PC-3 (cell line): Measurements from ENCODE around the gene MAST4. TPM values are rescaled to one million over a fixed set of nuclear protein-coding genes. Genes with fewer than 3 reads are reported as not detected.

ENCODE experiments used
- ATAC-seq: fragments of 200-7000 bp; cut with Tn5 transposase; 2 replicates; pipeline ENCODE4 v1.9.1; 2020; ENCODE audit warnings: mild to moderate bottlenecking, moderate library complexity
- BruUV-seq: library from RNA; stranded (reverse); fragments of 400-500 nt; replicated peaks from 2 replicates; lab custom pipeline; 2021; lab: Mats Ljungman, UMichigan
- CTCF ChIA-PET: fragments of 300-600 bp; sonication (Branson Sonifier 250); formaldehyde crosslinking; loops from one replicate; lab custom pipeline; 2022; ENCODE audit warnings: antibody characterized with exemption; lab: Charles Lee
- POLR2A ChIA-PET: fragments of 300-600 bp; sonication (Branson Sonifier 250); formaldehyde crosslinking; loops from one replicate; lab custom pipeline; 2022; ENCODE audit warnings: antibody characterized with exemption; ENCODE audit not compliant: unreplicated experiment; lab: Charles Lee
- DNase-seq: peaks from one replicate; pipeline ENCODE4 v3.0.0-alpha.2; 2015
- H2AFZ ChIP-seq: fragments of 300-600 bp; sonication (generic); 2 replicates; pipeline ENCODE4 v1.6.0; 2016; ENCODE audit warnings: antibody characterized with exemption, low read length
- H3F3A ChIP-seq: fragments of 300-600 bp; sonication (generic); one replicate; pipeline ENCODE4 v1.6.0; 2017; ENCODE audit warnings: antibody characterized with exemption, low read length, control low read depth, mild to moderate bottlenecking; ENCODE audit not compliant: unreplicated experiment
- H3K27ac ChIP-seq: fragments of 300-600 bp; sonication (generic); 2 replicates; pipeline ENCODE4 v1.5.1; 2016; ENCODE audit warnings: mild to moderate bottlenecking, low read length
- H3K27me3 ChIP-seq: fragments of 300-600 bp; sonication (generic); 2 replicates; pipeline ENCODE4 v1.6.1; 2016; ENCODE audit warnings: low read length, mixed read lengths
- H3K36me3 ChIP-seq: fragments of 300-600 bp; sonication (generic); 2 replicates; pipeline ENCODE4 v1.6.1; 2016; ENCODE audit warnings: low read depth, mixed run types, low read length, mixed read lengths
- H3K4me1 ChIP-seq: fragments of 300-600 bp; sonication (generic); 2 replicates; pipeline ENCODE4 v1.5.1; 2016; ENCODE audit warnings: low read length; ENCODE audit not compliant: insufficient read depth
- H3K4me2 ChIP-seq: fragments of 300-600 bp; sonication (generic); 2 replicates; pipeline ENCODE4 v1.6.0; 2016; ENCODE audit warnings: low read length
- H3K4me3 ChIP-seq: fragments of 300-600 bp; sonication (generic); 2 replicates; pipeline ENCODE4 v1.5.1; 2016; ENCODE audit warnings: mild to moderate bottlenecking, low read length, mixed read lengths
- H3K79me2 ChIP-seq: fragments of 300-600 bp; sonication (generic); 2 replicates; pipeline ENCODE4 v1.6.1; 2017; ENCODE audit warnings: low read length, mixed read lengths
- H3K9ac ChIP-seq: fragments of 300-600 bp; sonication (generic); 2 replicates; pipeline ENCODE4 v1.6.0; 2016; ENCODE audit warnings: mild to moderate bottlenecking, low read length
- H3K9me2 ChIP-seq: fragments of 300-600 bp; sonication (generic); replicated peaks from 2 replicates; pipeline ENCODE4 v1.6.1; 2016; ENCODE audit warnings: mixed run types, low read length, mixed read lengths
- H3K9me3 ChIP-seq: fragments of 300-600 bp; sonication (generic); 2 replicates; pipeline ENCODE4 v1.6.1; 2016; ENCODE audit warnings: low read length, mixed read lengths
- H4K20me1 ChIP-seq: fragments of 300-600 bp; sonication (generic); 2 replicates; pipeline ENCODE4 v1.6.1; 2016; ENCODE audit warnings: low read length, mixed read lengths
- CTCF ChIP-seq: fragments of 300-600 bp; sonication (generic); conservative IDR thresholded peaks from 2 replicates; pipeline ENCODE4 v1.5.1; 2017; ENCODE audit warnings: antibody characterized with exemption, low read depth, mild to moderate bottlenecking, low read length
- EZH2 ChIP-seq: fragments of 300-600 bp; sonication (generic); IDR thresholded peaks from one replicate; pipeline ENCODE4 v1.6.1; 2017; ENCODE audit warnings: antibody characterized with exemption, mild to moderate bottlenecking, low read length; ENCODE audit not compliant: unreplicated experiment
- EZH2phosphoT487 ChIP-seq: fragments of 300-600 bp; sonication (generic); IDR thresholded peaks from 2 replicates; pipeline ENCODE4 v1.6.1; 2018; ENCODE audit warnings: mild to moderate bottlenecking, antibody characterized with exemption, low read length, borderline replicate concordance
- intact Hi-C: fragments of 100-400 bp; cut with micrococcal nuclease; formaldehyde crosslinking; loops from 2 replicates; pipeline ENCODE4 v1.9.0; 2023
- total RNA-seq: library from RNA; depleted of rRNA; stranded (reverse); fragments of >200 nt; gene quantifications from 2 replicates; pipeline ENCODE4 v1.2.3, GENCODE V29; 2014

The MAST4 gene
- total RNA-seq, 1 experiment from 2014 or later, result 7.9 TPM

- ATAC-seq (no peak), DNase-seq (no peak)
- Histone ChIP-seq H3K36me3 (no peaks in the 10 kb centered on the region), H3K9ac (no peak overlapping the region), H3K9me3 (no peaks in the 10 kb centered on the region), H3K9me2 (no peaks in the 10 kb centered on the region), H2AFZ (no peak overlapping the region), H4K20me1 (no peaks in the 10 kb centered on the region), H3K4me2 (no peak overlapping the region), H3F3A (no peaks in the 10 kb centered on the region), H3K27me3 (no peaks in the 10 kb centered on the region), H3K4me3 (no peak overlapping the region), H3K27ac (no peak overlapping the region), H3K79me2 (no peaks in the 10 kb centered on the region), H3K4me1 (no peaks in the 10 kb centered on the region)
- TF ChIP-seq CTCF (no peak), EZH2phosphoT487 (no peak), EZH2 (no peak)
- CTCF ChIA-PET, result no interaction called here
- intact Hi-C loops, result no loop called here
- no TSS peak for BruUV-seq
- POLR2A ChIA-PET, result no interaction called here
These were observed 307.0 kb downstream of the MAST4 start for GRCh38 chr5:66903218-66903617.

GRCh38 chr5:66903709-66904108, 307.5 kb downstream of the MAST4 start:
- no peaks in the 10 kb centered on the region for H3F3A ChIP-seq
- H3K4me3 ChIP-seq, result no peak overlapping the region
- ATAC-seq (no peak), DNase-seq (no peak)
- no peaks in the 10 kb centered on the region for H3K9me2 ChIP-seq
- H3K36me3 ChIP-seq, result no peaks in the 10 kb centered on the region
- no peaks in the 10 kb centered on the region for H3K9me3 ChIP-seq
- intact Hi-C loops, result no loop called here
- H3K79me2 ChIP-seq, result no peaks in the 10 kb centered on the region
- no peaks in the 10 kb centered on the region for H3K4me1 ChIP-seq
- H2AFZ ChIP-seq, result no peak overlapping the region
- POLR2A ChIA-PET, result no interaction called here
- no peaks in the 10 kb centered on the region for H3K27me3 ChIP-seq
- no peak overlapping the region for H3K9ac ChIP-seq
- no peaks in the 10 kb centered on the region for H4K20me1 ChIP-seq
- H3K4me2 ChIP-seq, result no peak overlapping the region
- TF ChIP-seq CTCF (no peak), EZH2phosphoT487 (no peak), EZH2 (no peak)
- no peak overlapping the region for H3K27ac ChIP-seq
- CTCF ChIA-PET, result no interaction called here
- no TSS peak for BruUV-seq

- BruUV-seq, result no TSS peak
These were observed 308.0 kb downstream of the MAST4 start for GRCh38 chr5:66904189-66904588.

More at GRCh38 chr5:66904189-66904588, 308.0 kb downstream of the MAST4 start:
- H3K9me2 ChIP-seq, result no peaks in the 10 kb centered on the region
- no peak overlapping the region for H3K27ac ChIP-seq
- no peaks in the 10 kb centered on the region for H3K4me1 ChIP-seq
- POLR2A ChIA-PET, result no interaction called here
- H3K9me3 ChIP-seq, result no peaks in the 10 kb centered on the region
- H4K20me1 ChIP-seq, result no peaks in the 10 kb centered on the region
- no peak for ATAC-seq
- no peak for DNase-seq
- no peak for TF ChIP-seq EZH2
- TF ChIP-seq EZH2phosphoT487, result no peak
- no peak for TF ChIP-seq CTCF
- H3K27me3 ChIP-seq, result no peaks in the 10 kb centered on the region
- CTCF ChIA-PET, result no interaction called here
- no peak overlapping the region for H3K4me2 ChIP-seq
- intact Hi-C loops, result no loop called here
- H3K9ac ChIP-seq, result no peak overlapping the region
- H3K36me3 ChIP-seq, result no peaks in the 10 kb centered on the region
- no peaks in the 10 kb centered on the region for H3K79me2 ChIP-seq
- H3F3A ChIP-seq, result no peaks in the 10 kb centered on the region
- no peak overlapping the region for H2AFZ ChIP-seq
- H3K4me3 ChIP-seq, result no peak overlapping the region
